K562 (cell line): ENCODE data around the gene TPD52L1.

ENCODE experiments used
- BMI1 ChIP-seq: fragments of 150-350 bp; IDR thresholded peaks from 2 replicates; pipeline ENCODE4 v1.6.1; 2014; ENCODE audit warnings: low read length
- EHMT2 ChIP-seq: fragments of 450-650 bp; IDR thresholded peaks from 2 replicates; pipeline ENCODE4 v1.6.1; 2018; ENCODE audit warnings: antibody characterized with exemption
- EP300 ChIP-seq: IDR thresholded peaks from 2 replicates; pipeline ENCODE4 v1.6.1; 2012; ENCODE audit warnings: low read length, improper control_type of control experiment
- HCFC1 ChIP-seq: IDR thresholded peaks from 2 replicates; pipeline ENCODE4 v1.6.1; 2012; ENCODE audit warnings: low read depth, low read length, improper control_type of control experiment
- HNRNPUL1 ChIP-seq: fragments of 200-400 bp; formaldehyde crosslinking; IDR thresholded peaks from 2 replicates; pipeline ENCODE4 v1.6.1; 2017; ENCODE audit warnings: low read length
- NRF1 ChIP-seq, 2 experiments: fragments of 450-650 bp; IDR thresholded peaks in 1 of 2; conservative IDR thresholded peaks in 1 of 2; 2 replicates each; pipeline ENCODE4 v1.6.1; 2014; ENCODE audit warnings: mild to moderate bottlenecking in 2 of 2
- USF2 ChIP-seq: sonication (generic); formaldehyde crosslinking; IDR thresholded peaks from 2 replicates; pipeline ENCODE4 v1.5.0; 2020; ENCODE audit warnings: missing genetic modification reagents
- ZFP1 ChIP-seq: fragments of 450-650 bp; formaldehyde crosslinking; IDR thresholded peaks from 2 replicates; pipeline ENCODE4 v1.4.0; 2020; ENCODE audit warnings: mild to moderate bottlenecking, mixed read lengths
- ZHX1 ChIP-seq: fragments of 150-350 bp; conservative IDR thresholded peaks from 2 replicates; pipeline ENCODE4 v1.6.1; 2014; ENCODE audit warnings: low read length

GRCh38 chr6:125198398-125198937 lies 44.9 kb downstream of the TPD52L1 start:
- TF ChIP-seq EHMT2 (no peak), HCFC1 (no peak), USF2 (CRISPR knock-in tag) (no peak), HNRNPUL1 (no peak), BMI1 (no peak), EP300 (no peak), ZFP1 (no peak), NRF1 (conservative IDR thresholded peaks at IDR 0.05 in 1 of 2, IDR thresholded peaks at IDR 0.05 in 1 of 2) (no peak), ZHX1 (no peak)
